ENCODE results near the gene FAM193A. TPM values are rescaled to one million over a fixed set of nuclear protein-coding genes. Genes with fewer than 3 reads are reported as not detected.

FAM193A gene
- total and polyA plus RNA-seq, 2 experiments from 2014 or later, result 12.0 to 22.9 TPM

- H3K27me3 Mint-ChIP-seq (ENCODE audit: insufficient read depth, low read depth, poor library complexity), result peaks cover 7% of the 10 kb centered on the region
- no peak for ATAC-seq
Observed at GRCh38 chr4:2595436-2595835, 59.0 kb downstream of the FAM193A start.

More at GRCh38 chr4:2595436-2595835, 59.0 kb downstream of the FAM193A start:
- H3K9me2 ChIP-seq (ENCODE audit: insufficient read depth), result no peaks in the 10 kb centered on the region
- peaks cover 27% of the 10 kb centered on the region for H3F3A ChIP-seq (replicated peaks; ENCODE audit: low read depth)
- H3K4me3 ChIP-seq, result no peak overlapping the region
- H3K4me1 Mint-ChIP-seq, result peaks cover 79% of the 10 kb centered on the region
- peaks cover 36% of the 10 kb centered on the region for H4K20me1 ChIP-seq (replicated peaks; ENCODE audit: insufficient read depth)
- no peaks in the 10 kb centered on the region for H3K9me3 Mint-ChIP-seq
- peak overlapping the region; percentile 31 for H3K4me2 ChIP-seq
- H3K4me3 Mint-ChIP-seq, result no peak overlapping the region; the same call in 2 of the 3 replicates
- H3K4me1 ChIP-seq (ENCODE audit: insufficient read depth), result peaks cover 81% of the 10 kb centered on the region
- no peak for DNase-seq (ENCODE audit: low spot score)
- TF ChIP-seq CREB1 (CRISPR knock-in tag; IDR thresholded peaks at IDR 0.05; ENCODE audit: low read depth), result no peak
- TF ChIP-seq ZNF462 (CRISPR knock-in tag; IDR thresholded peaks at IDR 0.05), result no peak
- peaks cover 17% of the 10 kb centered on the region for H3K36me3 Mint-ChIP-seq (ENCODE audit: low read depth)
- no peak overlapping the region for H2AFZ ChIP-seq
- peaks cover 88% of the 10 kb centered on the region for H3K79me2 ChIP-seq (replicated peaks; ENCODE audit: insufficient read depth)
- H3K27ac ChIP-seq (ENCODE audit: low read depth), result peak overlapping the region; percentile 92
- peak overlapping the region; percentile 29; the same call in 1 of the 2 replicates for H3K27ac Mint-ChIP-seq
- H3K27me3 ChIP-seq (ENCODE audit: insufficient read depth), result no peaks in the 10 kb centered on the region
- H3K36me3 ChIP-seq (ENCODE audit: insufficient read depth), result no peaks in the 10 kb centered on the region
